HG03432 (cell line): ENCODE measurements around the gene POLD1.
"Not testable (repeated sequence)": the region's sequence is repeated elsewhere in the genome, so short reads cannot be mapped to it uniquely, and the experiment has no call there.

ENCODE experiments used
- ATAC-seq: cut with Tn5 transposase; IDR thresholded peaks from one replicate; pipeline ENCODE4 v1.9.1; 2021; ENCODE audit warnings: mild to moderate bottlenecking, moderate library complexity; ENCODE audit not compliant: unreplicated experiment

The POLD1 gene

DNA sequence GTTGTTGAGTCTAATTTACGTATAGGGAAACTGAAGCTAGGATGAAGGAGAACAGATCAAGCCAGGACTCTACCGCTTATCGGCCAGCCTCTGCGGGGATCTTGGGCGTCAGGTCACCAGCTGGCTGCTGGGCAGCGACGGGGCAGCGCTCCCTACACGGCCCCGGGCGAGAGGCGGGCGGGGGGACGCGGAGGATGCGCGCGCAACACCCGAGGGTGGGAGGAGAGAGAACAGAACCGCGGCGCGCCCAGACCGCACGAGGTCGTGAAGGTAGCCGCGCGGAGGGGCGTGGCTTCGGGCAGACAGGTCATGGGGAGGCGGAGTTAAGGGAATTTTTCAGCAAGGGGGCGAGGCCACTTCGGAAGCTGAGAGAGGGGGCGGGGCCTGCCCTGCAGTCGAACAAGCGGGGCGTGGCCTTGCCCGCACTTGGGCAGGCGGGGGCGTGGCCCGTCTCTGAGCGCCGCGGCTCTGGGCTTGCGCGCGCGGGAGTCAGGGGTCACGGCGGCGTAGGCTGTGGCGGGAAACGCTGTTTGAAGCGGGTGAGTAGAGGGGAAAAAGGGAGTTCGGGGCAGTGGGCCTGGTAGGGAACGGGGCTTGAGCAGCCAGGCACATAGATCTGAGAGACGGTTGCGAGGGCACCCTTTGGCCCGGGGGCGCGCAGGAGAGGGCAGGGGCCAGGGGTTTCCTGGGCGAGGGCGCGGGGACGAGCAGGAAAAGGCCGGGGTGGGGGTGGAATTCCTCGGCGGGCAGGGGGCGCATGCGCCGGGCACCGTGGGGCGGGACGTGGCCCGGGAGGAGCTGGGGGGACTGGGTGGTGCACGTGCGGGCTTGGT lies at the start of gene POLD1:
POLD1 (plus strand) TSS at position 496 of the 833 bp plus-strand sequence. CDS start 14,505 bp downstream, outside the sequence.
- peak; percentile 78 for ATAC-seq

DNA sequence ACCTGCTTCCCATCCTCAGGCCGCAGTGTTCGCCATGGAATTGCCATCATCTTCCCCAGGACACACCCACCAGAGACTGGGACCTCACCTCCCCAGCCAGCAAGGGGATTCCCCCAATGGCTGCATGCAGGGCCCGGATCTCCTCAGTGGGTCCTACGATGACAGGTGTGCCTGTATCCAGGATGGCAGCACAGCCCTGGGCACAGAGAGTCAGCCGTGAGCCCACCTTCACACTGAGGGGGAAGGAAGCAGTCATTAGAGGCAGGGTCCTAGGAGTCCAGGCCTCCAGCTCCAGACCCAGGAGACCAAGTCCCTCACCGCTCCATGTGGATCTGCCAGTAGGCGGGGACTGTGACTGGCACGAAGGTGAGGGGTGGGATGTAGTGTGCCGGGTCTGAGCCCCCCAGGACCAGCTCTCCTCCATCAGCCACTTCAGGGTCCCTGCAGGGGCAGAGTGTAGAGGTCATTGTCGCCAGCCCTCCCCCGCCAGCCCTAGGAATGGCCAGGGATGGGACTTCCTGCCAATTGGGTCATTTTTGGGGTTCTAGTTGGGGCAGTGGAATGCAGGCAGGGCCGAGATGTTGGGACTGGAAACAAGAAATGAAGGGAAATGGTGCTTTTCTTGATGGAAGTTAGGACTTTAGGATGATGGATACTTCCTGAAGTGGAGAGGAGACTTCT lies 49.3 kb upstream of the POLD1 start:
- no peak for ATAC-seq

DNA sequence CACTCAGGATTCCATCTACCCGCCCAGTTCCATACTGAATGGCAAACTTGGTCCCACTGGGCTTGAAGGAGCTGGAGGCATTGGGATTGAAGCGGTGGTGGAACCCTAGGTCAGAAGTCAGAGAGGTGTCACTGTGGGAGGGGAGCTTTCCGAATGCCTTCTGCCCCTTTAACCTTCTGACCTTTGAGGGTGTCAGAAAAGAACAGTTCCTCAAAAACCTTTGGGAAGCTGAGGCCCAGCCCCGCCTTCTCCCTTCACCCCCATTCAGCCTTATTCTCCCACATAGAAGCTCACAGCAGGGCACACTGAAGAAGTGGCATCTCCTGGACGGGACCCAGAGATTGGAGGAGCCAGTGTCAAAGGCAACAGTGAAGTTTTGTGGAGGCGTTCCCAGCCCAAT lies 47.1 kb upstream of the POLD1 start:
- not testable (repeated sequence) for ATAC-seq

DNA sequence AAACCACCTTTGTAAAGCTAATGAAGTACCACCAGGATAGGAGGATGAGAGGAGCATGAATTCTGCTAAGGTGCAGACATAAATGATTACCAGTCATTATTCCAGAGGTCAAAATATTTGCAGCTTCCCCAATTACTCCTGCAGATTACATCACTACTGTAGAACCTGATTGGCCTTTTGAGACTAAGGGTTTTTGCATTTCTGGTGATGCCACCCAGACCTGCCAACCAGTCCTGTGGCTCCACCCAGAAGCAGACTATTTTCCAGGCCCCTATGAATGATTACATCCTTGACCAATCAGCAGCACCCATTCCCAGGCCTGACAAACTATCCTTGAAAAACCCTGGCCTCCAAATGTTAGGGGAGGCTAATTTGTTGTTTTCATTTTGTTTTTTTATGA lies 43.8 kb upstream of the POLD1 start:
- no peak for ATAC-seq

DNA sequence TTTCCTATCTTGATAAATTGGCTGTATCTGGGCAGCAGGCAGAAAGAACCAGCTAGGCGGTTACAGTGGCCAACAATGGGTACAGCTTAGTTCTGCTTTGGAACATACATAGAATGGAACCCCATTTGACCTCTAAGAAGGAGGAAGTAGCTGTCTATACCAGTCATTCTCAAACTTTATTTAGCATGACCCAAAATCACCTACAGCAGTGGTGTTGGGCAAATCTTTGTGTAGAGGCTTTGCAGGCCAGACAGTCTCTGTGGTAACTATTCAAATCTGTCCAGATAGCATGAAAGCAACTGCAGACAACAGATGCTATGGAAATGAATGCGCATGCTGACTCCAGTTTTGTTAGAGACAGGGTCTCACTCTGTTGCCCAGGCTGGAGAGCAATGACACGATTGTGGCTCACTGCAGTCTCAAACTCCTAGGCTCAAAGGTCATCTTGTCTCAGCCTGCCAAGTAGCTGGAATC lies 43.0 kb upstream of the POLD1 start:
- peak; percentile 50 for ATAC-seq

DNA sequence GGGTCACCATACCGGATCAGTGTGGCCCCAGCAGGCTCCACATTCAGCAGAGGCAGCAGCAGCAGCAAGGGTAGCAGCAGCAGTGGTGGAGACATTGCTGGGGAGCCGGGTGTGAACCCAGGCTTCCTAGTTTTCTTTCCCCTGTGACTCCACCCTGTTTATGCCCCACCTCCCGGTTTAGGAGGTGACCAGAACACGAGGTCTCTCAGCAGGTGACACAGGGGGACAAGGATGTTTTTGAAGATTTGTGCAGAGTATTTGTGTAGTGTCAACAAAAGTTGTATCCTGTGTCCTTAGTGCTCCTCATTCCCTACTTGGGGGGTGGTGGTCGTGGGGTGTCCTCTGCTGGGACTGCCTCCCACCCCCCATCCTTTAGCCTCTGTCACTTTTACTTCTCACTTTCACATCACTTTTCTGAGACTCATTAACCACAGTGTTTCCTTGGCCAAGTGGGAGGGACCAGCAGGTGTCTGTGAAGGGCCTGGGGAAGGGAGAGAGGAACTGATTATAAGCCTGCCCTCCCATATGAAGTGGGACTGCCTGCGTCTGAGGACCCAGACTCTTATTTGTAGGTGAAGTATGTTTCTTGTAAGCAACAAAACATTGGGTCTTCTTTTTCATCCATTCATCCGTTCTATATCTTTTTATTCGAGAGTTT lies 39.4 kb upstream of the POLD1 start:
- peak; percentile 50 for ATAC-seq

DNA sequence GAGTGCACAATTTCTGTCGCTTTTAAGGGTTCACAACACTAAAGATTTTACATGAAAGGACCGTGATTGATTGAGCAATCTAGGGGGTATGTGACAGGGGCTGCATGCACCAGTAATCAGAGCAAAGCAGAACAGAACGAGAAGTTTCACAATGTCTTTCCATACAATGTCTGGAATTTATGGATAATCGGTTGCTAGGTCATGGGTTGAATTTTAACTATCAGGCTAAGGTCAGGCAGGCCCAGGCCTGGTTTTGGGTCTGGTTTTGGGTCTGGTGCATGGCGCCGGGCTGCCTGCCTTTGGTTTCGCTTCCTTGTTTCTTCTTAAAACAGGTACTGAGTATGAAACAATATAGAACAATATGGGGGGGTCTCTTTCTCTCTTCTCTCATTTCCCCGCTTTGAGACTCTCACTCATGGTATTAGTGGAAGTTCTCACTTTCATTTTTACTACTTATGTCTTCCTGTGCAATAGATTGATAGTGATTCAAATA lies 37.0 kb upstream of the POLD1 start:
- peak; percentile 52 for ATAC-seq

DNA sequence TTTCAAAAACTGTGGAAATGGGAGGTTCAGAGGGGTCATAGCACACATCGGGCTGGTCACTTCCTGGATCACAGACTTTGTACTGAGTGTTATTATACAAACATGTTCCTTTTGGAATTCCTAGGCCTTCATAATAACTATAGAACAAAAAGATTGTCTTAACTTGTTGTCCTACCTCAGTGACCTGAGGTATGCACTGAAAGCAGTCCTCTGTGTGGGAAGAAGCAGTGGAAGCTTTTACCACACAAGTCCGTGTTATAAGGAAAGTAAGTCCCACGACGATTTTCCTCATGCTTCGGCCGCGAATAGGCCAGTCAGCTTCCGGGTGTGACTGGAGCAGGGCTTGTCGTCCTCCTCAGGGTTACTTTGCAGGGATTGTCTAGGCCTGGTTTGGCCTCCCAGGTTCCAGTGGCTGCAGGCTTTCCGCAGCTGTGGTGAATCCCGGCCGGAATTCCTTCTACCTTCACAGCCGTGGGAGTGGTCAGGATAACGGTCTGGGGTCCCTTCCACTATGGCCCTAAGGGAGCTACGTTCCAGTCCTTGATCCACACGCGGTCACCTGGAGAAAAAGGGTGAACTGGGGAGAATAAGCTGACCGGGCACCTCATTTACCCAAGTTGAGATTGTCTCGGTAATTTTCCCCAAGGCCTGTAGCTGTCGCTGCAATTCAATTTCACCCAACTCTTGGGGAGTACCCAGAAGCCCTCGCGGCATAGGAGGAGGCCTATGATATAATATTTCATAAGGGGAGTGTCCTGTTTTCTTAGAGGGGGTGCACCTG lies 34.7 kb upstream of the POLD1 start:
- no peak for ATAC-seq

DNA sequence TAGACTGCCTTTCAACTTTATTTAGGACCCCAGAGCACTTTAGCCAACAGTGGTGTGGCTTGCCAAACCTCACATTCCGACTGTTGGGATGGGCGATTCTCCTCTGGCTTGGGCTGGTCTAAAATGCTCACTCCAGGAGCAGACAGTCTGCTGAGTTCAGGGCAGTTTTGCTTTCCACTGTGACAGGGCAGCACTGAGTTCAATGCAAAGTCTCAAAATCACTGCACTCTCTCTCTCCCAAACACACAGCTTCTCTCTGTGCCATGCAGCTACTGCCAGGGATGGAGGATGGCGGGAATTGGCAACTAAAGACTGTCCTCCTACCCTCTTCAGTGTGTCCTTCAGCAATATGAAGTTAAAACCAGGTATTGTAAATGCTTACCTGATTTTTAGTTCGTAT lies 31.9 kb upstream of the POLD1 start:
- ATAC-seq = no peak

DNA sequence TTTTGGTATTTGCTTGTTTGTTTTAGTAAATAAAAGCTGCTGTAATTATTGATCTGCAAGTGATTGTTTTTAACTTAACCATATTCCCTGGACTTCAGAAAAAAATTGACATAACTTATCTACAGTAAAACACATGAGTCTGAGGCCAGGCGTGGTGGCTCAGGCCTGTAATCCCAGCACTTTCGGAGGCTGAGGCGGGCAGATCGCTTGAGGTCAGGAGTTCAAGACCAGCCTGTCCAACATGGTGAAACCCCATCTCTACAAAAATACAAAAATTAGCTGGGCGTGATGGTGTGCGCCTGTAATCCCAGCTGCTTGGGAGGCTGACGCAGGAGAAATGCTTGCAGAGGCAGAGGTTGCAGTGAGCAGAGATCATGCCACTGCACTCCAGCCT lies 30.7 kb upstream of the POLD1 start:
- ATAC-seq = not testable (repeated sequence)

DNA sequence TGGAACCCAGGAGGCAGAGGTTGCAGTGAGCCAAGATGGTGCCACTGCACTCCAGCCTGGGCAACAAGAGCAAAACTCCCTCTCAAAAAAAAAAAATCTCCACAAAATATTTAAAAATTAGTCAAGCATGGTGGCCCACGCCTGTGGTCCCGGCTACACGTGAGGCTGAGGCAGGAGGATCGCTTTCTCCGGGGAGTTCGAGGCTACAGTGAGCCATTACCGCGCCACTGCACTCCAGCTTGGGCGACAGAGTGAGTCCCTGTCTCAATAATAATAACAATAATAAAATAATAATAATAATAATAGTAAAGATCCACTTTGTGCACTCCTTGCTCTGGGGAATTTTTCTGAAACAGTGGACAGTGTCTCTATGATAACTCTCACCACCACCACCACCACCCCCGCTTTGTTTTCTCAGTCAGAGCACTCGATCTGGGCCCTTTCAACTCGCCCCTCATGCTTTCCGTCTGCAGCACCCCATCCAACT lies 27.4 kb upstream of the POLD1 start:
- ATAC-seq = no peak

DNA sequence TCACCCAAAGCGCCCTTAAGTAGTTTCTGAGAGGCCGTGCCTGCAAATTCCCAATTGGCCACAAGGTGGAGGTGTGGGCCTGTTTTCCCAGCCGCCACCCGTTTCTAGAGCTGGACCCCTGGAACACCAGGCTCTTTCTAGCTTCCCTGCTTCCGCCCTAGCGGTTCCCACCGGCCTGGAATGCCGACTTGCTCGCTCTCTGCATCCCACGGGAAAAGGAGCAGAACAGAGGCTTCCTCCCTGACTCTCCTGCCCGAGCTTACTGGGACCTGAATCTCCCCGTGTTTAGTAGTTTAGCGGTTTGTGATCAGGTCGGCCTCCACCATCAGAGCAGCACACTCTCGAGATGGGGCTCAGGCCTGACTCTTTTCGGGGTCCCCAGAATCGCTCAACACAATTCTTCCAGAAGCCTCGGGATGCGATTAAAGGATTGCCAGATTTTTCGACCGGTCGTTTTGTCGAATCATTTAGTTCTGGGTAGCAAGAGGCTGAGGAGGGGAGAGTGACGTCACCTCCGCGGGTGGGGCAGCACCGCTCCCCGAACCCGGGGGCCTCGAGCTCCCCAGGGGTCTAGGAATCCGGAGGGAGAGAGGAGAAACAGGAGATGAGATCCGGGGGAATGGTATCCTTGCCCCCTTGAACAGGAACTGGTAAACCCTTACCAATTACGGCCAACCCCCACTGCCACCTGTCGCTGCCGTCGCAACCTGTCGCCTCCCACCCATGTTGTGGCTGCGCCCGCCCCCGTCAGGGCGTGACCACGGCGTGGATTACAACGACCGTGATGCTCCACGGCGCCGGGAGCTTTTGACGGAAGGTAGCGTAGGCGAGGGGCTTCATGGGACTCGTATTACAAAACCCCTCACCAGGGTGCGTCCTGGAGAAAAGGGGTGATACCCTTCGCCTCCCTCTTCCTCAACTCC lies 26.7 kb upstream of the POLD1 start:
- ATAC-seq = no peak

DNA sequence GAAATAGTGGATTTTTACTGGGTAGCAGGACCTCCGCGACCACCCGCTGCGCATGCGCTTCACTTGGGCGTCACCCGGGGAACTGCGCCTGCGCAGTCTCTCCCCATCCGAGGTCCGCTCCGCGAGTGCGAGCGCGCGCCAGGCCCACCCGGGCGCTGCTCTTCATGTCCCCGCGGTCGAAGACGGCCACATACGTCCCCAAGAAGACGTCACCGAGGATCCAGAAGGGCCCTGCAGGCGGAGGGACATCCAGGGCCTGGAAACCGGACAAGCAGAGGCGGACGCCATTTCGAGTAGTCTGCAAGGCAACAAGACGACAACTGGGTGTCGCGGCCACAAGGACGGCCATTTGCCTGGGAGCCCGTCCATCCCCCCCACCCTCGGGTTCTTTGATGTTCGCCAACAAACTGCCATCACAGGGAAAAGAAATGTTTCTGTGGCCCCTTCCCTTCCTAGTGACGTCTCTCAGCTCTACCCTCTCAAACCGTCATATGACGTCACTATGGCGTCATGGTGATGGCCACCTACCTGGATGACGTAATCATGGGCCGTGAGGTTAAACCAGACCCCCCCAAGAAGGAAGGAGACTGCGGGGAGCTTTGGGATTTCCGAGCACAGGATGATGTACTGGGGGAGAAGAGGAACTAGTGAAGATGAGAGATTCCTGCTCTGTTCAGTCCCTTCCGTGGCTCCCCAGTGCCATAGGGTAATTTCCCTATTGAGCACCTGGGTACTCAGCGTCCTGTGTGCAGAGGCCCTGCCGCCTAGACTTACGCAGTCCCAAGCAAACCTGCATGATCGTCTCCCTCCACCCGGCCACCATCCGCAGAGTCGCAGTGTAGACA lies 25.4 kb upstream of the POLD1 start:
- ATAC-seq = no peak

DNA sequence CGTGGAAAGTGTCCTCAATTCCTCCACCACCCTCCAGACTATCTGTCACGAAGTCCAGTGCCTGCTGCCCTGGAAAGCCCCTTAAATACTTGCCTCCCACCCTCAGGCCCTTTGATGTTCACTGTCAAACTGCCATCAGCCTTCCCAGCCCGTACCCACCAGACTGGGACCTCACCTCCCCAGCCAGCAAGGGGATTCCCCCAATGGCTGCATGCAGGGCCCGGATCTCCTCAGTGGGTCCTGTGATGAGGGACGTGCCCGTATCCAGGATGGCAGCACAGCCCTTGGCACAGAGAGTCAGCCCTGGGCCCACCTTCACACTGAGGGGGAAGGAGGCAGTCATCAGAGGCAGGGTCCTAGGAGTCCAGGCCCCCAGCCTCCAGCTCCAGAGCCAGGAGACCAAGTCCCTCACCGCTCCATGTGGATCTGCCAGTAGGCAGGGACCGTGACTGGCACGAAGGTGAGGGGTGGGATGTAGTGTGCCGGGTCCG lies 24.8 kb upstream of the POLD1 start:
- no peak for ATAC-seq

DNA sequence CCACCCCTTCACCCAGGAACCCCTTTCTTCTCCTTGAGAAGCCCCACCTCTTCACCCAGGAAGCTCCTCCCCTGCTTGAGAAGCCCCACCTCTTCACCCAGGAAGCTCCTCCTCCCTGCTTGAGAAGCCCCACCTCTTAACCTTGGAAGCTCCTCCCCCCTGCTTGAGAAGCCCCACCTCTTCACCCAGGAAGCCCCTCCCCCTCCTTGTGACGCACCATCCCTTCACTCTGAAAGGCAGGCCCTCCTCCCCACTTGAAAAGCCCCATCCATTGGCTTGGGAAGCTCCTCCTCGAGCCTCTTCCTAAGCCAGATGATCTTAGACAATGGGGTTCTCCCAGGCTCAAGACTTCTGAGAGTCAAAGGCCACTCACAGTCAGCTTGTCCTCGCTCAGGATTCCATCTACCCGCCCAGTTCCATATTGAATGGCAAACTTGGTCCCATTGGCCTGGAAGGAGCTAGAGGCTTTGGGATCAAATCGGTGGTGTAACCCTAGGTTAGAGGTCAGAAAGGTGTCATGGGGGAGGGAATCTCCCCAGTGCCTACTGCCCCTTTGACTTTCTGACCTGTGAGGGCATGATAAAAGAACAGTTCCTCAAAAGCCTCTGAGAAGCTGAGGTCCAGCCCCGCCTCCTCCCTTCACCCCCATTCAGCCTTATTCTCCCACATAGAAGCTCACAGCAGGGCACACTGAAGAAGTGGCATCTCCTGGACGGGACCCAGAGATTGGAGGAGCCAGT lies 22.7 kb upstream of the POLD1 start:
- ATAC-seq = no peak

DNA sequence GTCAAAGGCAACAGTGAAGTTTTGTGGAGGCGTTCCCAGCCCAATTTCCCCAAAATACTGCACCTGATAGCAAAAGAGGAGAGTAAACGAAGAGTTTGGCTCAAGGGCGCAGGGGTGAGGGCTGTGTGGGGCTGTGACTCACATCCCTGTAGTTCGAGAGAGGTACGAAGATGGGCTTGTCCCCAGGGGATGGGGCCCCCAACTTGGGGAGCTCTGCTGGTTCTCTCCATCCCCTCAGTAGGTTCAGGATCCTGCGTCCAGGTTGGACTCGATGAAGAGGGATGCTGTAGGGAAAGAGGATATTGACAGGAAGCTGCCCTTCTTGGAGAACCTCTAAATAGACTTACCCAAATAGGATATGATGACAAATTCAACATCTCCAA lies 22.1 kb upstream of the POLD1 start:
- ATAC-seq = no peak

DNA sequence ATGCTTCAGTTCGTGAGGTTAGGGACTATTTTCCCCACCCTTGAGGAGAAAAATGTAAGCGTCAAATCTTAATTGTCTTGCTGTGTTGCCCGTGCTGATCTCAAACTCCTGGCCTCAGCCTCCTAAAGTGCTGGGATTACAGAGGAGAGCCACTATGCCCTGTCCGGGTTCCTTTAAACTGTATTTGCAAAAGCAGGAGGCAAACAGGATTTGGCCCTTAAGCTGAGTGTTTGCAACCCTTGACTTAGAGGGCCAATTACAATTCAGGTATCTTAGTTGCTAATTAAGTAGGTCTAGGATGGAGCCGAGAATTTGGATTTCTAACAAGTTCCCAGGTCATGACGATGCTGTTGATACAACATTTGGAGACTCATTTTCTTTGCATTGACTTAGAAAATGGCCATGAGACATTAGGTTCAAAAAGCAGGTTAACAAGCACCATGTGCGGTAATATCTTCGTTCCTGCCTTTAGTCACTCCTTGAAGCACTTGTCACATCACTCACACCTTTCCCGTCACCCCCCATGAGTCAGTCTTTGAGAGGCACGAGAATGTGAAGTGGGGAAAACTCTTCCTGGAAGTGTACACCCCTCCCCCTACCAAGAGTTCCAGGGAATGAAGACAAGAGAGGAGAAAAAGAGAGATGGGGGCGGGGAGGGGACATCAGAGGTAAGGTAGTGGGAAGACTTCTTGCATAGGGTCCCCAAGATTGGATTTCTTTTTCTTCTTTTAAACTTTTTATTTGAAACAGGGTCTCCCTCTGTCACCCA lies 21.3 kb upstream of the POLD1 start:
- no peak for ATAC-seq
